GM23248 (cell line): Measurements from ENCODE around the gene XPC.

Source experiments
- EZH2 ChIP-seq: fragments of 200-600 bp; sonication (generic); IDR thresholded peaks from 2 replicates; pipeline ENCODE4 v1.6.1; 2018; ENCODE audit warnings: antibody characterized with exemption, mild to moderate bottlenecking; ENCODE audit not compliant: insufficient read depth, poor library complexity, severe bottlenecking
- EZH2phosphoT487 ChIP-seq: fragments of 200-600 bp; sonication (generic); IDR thresholded peaks from 2 replicates; pipeline ENCODE4 v1.6.1; 2018; ENCODE audit warnings: antibody characterized with exemption, moderate library complexity, mild to moderate bottlenecking, low read depth; ENCODE audit not compliant: insufficient read depth

DNA sequence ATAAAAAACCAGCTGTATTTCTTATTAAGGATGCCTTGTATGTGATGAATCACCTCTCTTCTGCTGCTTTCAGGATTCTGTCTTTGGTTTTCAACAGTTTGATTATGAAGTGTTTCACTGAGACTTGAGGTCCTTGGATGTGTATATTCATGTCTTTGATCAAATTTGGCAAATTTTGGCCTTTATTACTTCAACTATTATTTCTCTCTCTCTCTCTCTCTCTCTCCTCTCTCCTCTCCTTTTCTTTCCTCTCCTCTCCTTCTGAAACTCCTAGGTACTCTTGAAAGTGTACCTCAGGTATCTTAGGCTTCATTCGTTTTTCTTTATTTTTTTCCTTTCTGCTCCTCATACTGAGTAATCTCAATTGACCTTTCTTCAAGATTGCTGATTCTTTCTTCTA is 43.5 kb upstream of the XPC start:
- TF ChIP-seq EZH2 = no peak
- TF ChIP-seq EZH2phosphoT487 = no peak
